ENCODE measurements around the gene CNPY4.
A peak's percentile ranks its signal among the peaks of the same experiment; 100 is the strongest.

Gene CNPY4

GRCh38 chr7:100077205-100077604 lies 42.2 kb upstream of the CNPY4 start:
- TF ChIP-seq CTCF (IDR thresholded peaks at IDR 0.05; ENCODE audit: insufficient read depth, low read depth, low read length, missing control alignments): no peak
- DNase-seq (ENCODE audit: low read depth): no peak
- no peak overlapping the region for H3K4me3 ChIP-seq (ENCODE audit: low read length)

GRCh38 chr7:100079024-100079560 lies 40.3 kb upstream of the CNPY4 start:
- TF ChIP-seq CTCF (IDR thresholded peaks at IDR 0.05; ENCODE audit: insufficient read depth, low read depth, low read length, missing control alignments): no peak
- no peak overlapping the region for H3K4me3 ChIP-seq (ENCODE audit: low read length)
- no peak for DNase-seq (ENCODE audit: low read depth)

GRCh38 chr7:100080907-100081534 lies 38.4 kb upstream of the CNPY4 start:
- DNase-seq (ENCODE audit: low read depth): peak; percentile 19
- TF ChIP-seq CTCF (IDR thresholded peaks at IDR 0.05; ENCODE audit: insufficient read depth, low read depth, low read length, missing control alignments): no peak
- peak overlapping the region; percentile 97 for H3K4me3 ChIP-seq (ENCODE audit: low read length)

GRCh38 chr7:100081535-100082102 lies 37.8 kb upstream of the CNPY4 start, which contains the start of gene ZNF3:
TSS of gene ZNF3 (minus strand) at chr7:100081723. CDS start at chr7:100077357, 4,366 bp downstream.
- TF ChIP-seq CTCF (IDR thresholded peaks at IDR 0.05; ENCODE audit: insufficient read depth, low read depth, low read length, missing control alignments): peak; percentile 65
- H3K4me3 ChIP-seq (ENCODE audit: low read length): peak within 1 kb of the TSS; percentile 97
- DNase-seq (ENCODE audit: low read depth): peak; percentile 99

- DNase-seq (ENCODE audit: low read depth): no peak
- H3K4me3 ChIP-seq (ENCODE audit: low read length): no peak overlapping the region
- TF ChIP-seq CTCF (IDR thresholded peaks at IDR 0.05; ENCODE audit: insufficient read depth, low read depth, low read length, missing control alignments): no peak
Observed at GRCh38 chr7:100082978-100083377, 36.5 kb upstream of the CNPY4 start.

- no peak for TF ChIP-seq CTCF (IDR thresholded peaks at IDR 0.05; ENCODE audit: insufficient read depth, low read depth, low read length, missing control alignments)
Observed at GRCh38 chr7:100085515-100085914, 33.9 kb upstream of the CNPY4 start.

More at GRCh38 chr7:100085515-100085914, 33.9 kb upstream of the CNPY4 start:
- no peak overlapping the region for H3K4me3 ChIP-seq (ENCODE audit: low read length)
- DNase-seq (ENCODE audit: low read depth): no peak
